AG20443 (cell line): ENCODE data around the gene SNX24.
"Not testable (repeated sequence)": the region's sequence is repeated elsewhere in the genome, so short reads cannot be mapped to it uniquely, and the experiment has no call there.

Source experiments
- DNase-seq: peaks from one replicate; pipeline ENCODE4 v3.0.0; 2012; ENCODE audit warnings: low spot score, mixed read lengths

SNX24 gene

GRCh38 chr5:122871661-122872060 lies 26.2 kb downstream of the SNX24 start:
- peak; percentile 59 for DNase-seq

DNA sequence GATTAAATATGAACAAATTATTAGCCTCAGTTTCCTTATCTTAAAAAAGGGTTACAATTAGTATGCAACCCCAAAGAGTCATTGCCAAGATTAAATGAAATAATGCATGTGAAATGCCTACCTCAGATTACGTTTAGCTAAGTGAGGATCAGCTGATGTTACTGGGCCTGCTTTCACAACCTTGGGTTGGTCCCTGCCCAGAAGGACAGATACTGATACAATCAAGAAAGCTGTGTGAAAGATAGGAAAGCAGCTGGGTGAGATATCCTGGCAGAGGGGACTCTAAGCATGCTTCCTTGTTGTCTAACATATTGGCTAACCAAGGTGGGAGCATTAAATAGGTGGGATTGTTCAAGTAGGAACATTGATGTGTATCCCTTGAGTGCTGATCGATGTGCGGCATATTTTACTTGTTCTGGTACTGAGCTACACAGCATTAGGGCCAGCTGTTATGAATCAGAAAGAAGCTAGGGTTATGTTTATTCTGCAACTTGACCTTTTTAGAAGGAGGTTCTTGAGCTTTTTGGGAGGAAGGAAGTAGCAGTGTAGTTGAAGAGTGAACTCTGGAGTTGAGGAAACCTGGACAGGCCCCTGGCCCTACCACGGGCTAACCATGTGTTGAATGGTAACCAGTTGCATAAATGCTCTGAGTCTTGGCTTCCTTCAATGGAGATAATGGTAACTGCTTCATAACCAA lies 28.9 kb downstream of the SNX24 start:
- no peak for DNase-seq

GRCh38 chr5:122877518-122877917 lies 32.1 kb downstream of the SNX24 start:
- no peak for DNase-seq

GRCh38 chr5:122879076-122879475 lies 33.7 kb downstream of the SNX24 start:
- DNase-seq: no peak

DNA sequence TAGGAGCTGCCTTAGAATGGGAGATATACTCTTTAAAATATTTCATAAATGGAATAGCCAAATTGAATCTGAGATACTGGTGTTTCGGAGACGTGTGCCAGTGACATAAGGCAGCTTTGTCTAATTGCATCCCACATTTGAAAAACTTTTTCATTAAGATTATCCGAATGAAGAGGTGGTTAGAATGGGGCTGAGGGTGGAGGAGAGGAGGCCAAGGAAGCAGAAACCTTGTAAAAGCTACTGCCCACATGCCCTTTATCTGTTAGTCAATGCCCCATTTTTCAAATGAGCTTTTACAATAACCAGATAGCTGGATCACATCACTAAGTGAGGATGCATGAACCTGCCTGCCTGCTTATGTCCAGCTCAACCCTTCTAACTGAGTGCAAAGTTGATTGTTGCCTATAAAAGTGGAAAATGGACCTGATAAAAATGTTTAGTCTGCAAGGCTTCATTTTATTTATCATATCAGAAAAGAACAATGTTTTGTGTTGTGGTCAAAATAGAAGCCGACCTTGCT lies 34.8 kb downstream of the SNX24 start:
- no peak for DNase-seq

DNA sequence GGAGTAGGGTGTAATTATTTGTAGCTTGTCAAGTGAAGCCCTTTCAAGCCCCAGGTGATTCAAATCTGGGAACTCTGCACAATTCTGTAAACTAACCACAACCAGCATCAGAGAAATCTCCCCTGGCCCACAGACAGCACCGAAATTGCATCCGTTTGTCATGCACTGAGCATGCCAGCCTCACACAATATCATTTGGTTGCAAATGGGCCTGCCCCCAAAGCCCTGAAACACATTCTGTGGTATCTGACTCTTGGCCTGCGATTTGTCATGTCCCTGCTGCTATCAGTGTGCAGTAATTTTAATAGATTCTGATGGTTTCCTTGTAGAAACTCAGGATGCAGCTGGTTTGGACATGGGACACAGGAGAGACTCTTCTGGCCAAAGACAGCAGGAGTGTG lies 35.3 kb downstream of the SNX24 start:
- DNase-seq: peak; percentile 24

GRCh38 chr5:122882831-122883230 lies 37.4 kb downstream of the SNX24 start:
- peak; percentile 75 for DNase-seq

DNA sequence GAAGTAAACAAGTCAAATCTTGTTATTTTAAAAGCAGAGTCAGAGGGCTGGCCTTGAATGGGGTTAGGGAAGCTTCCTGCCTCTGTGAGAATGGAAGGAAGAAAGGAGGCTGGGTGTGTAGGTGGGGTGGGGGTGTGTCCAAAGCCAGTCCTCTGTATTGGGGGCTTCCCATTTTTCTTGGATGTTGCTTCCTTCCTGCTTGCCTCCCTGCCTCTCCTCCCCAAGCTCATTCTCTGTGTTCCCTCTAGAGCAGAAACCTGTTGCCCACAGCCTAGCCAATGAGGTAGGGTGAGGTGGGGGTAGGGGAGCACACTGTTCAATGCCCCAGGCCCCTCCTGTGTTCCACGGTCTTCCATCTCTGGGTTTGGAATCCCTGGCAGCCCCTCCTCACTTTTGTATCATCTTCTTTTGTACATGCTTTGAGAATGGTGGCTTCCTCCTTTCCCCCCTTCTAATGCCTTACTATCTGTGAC lies 39.7 kb downstream of the SNX24 start:
- DNase-seq: no peak

GRCh38 chr5:122885891-122886290 lies 40.5 kb downstream of the SNX24 start:
- no peak for DNase-seq

DNA sequence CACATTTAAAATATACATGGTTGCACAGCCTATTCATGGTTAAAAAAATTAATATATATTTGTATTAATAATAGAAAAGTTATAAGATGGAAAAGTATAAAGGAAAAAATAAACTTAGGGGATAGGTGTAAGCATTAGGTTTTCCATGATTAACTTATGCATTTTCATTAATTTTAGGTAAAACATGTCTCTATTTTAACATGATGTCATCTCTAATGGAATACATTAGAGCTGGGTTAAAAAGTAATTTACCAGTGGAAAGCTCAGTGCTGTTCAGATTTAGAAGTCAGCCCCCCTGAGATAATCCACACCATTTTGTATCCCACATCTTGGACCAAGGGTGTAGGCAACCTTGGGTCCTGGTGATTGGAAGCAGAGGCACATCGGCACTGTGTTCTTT lies 49.7 kb downstream of the SNX24 start:
- no peak for DNase-seq

DNA sequence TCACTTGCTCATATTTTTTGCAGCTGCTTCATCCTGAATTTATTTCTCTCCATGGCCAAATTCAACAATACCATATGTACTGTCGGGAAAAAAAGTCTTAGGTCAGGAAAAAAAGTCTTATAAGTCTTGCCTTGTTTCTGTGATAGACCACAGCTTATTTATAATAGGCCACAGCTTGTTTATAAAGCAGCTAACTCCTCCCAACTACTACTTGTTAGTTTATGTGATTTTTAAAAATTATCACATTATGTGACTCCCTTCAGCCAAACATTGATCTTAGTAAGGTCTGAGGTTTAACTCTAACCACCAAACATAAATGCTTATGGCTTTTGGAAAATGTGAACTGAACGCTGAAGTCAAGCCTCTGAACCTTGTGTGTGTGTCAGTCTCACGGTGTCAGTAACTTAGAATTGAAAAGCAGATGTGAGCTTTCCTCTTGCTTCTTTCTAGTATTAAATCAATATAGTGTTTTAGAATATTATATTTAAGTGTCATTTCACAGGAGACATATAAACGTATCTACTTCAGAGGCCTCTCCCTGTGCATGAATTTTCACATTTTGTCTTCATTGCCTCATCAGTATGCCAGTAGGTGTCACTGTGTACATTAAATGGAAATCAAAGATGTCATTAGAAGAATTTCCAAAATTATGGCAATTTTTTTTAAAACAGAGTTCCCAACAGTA lies 51.3 kb downstream of the SNX24 start:
- no peak for DNase-seq

- no peak for DNase-seq
Observed at GRCh38 chr5:122897283-122897602, 51.8 kb downstream of the SNX24 start.

- no peak for DNase-seq
Observed at GRCh38 chr5:122901346-122901745, 55.9 kb downstream of the SNX24 start.

GRCh38 chr5:122902263-122902662 lies 56.9 kb downstream of the SNX24 start:
- no peak for DNase-seq

DNA sequence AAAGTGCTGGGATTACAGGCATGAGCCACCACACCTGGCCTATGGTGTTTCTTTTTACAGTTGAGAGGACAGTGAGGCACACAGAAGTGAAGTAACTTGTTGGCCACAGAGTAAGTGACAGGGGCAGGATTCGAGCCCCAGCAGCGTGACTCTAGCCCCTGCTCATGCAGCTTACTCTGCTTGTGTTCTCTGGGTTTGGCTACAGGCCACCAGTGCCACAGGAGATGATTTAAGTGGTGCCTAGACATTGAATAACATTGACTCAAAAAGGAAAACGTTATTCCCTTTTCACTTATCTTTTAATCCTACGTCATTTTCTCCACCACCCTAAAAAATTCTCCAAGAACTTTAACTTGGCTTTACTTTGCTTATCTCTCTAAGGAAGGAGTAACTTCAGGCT lies 61.4 kb downstream of the SNX24 start:
- DNase-seq: no peak

- peak; percentile 64 for DNase-seq
Observed at GRCh38 chr5:122907276-122907675, 61.9 kb downstream of the SNX24 start.

DNA sequence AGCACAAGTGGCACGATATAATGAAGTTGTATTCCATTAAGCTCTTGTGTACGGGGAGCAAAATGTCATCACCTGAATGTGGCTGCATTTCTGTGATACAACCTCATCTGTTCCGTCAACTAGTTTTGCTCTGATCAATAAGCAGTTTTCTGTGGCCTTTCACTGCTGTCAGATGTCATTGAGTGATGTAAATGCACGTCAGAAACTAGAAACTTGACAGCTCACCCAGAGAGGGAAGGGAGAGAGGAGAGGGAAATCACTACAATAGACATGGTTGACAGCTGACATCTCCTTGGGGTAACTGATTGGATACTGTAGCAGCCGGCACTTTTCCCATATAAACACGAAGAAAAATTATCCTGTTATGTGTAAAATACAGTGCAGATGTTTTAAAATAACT lies 62.7 kb downstream of the SNX24 start:
- no peak for DNase-seq

DNA sequence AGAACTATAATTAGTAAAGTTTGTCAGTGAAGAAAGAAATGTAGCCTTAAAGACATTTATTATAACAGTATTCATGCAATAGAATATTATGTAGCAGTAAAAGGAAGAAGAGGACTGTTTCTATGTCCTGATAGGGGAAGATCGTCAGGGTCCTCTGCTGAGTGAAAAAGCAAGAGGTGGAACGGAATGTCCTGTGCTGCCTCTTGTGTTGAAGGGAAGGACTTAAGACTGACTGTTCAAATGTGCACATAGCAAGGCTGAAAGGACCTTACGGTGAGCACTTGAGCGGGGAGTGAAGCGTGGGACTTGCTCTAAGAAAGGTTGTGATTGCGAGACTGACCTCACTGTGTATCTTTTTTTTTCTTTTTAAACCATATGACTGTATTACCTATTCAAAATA lies 63.2 kb downstream of the SNX24 start:
- DNase-seq: no peak

GRCh38 chr5:122909470-122910100 lies 64.2 kb downstream of the SNX24 start:
- DNase-seq: no peak

DNA sequence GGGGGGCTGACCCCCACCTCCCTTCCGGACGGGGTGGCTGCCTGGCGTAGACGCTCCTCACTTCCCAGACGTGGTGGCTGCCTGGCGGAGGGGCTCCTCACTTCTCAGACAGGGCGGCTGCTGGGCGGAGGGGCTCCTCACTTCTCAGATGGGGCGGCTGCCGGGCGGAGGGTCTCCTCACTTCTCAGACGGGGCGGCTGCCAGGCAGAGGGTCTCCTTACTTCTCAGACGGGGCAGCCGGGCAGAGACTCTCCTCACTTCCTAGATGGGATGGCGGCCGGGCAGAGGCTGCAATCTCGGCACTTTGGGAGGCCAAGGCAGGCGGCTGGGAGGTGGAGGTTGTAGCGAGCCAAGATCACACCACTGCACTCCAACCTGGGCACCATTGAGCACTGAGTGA lies 68.0 kb downstream of the SNX24 start:
- not testable (repeated sequence) for DNase-seq

DNA sequence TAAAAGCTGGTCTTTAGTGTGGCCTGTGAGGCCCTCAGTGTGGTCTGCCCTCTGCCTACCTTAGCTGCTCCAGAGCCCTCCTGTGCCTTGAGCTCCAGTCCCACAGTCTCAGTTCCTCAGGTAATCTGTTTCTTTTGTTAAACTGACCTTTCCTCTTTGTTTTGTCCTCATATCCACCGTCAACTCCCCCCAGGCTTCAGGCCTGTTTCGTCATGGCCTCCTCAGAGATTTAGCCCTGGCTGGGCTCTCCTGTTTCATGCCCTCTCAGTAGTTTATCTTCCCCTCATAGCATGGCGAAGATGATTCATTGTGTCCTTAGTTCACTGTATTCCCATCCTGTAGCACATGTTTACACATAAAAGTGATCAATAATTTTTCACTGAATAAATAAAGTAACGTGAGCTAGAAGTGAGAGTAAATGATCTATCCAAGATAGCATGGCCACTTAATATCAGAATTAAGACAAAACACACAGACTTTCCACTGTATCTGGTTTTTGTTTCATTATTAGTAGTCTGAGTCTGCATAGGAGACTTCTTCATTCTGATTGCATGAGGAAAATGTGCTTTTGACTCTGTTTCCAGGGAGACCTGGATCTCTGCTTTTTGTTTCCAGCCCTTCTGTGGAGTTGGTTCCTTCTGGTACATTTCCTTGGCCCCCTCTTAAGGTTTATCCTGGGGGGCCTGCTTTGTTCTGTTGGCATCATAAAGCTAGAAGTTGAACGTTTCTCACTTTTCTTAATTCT lies 70.5 kb downstream of the SNX24 start:
- peak; percentile 69 for DNase-seq

GRCh38 chr5:122916490-122916889 lies 71.1 kb downstream of the SNX24 start:
- no peak for DNase-seq
